Transverse colon (tissue), 4 donors: ENCODE data around the gene FITM2. TPM values are rescaled to one million over a fixed set of nuclear protein-coding genes. Genes with fewer than 3 reads are reported as not detected.

Source experiments
- DNase-seq: peaks from one replicate; pipeline ENCODE4 v3.0.0-alpha.2; 2019
- H3K27ac ChIP-seq, 4 donors: fragments of 200-600 bp; sonication (generic); 2 replicates each; pipeline ENCODE4 v1.5.1; 2016 to 2018; ENCODE audit warnings: inconsistent platforms in 4 of 4
- H3K27me3 ChIP-seq: fragments of 200-600 bp; sonication (generic); 2 replicates; pipeline ENCODE4 v1.5.1; 2017; ENCODE audit warnings: inconsistent platforms
- H3K36me3 ChIP-seq, 4 donors: fragments of 200-600 bp; sonication (generic); 2 replicates each; pipeline ENCODE4 v1.5.1; 2017 to 2019; ENCODE audit warnings: inconsistent platforms in 4 of 4
- H3K4me1 ChIP-seq, 4 donors: fragments of 200-600 bp; sonication (generic); 2 replicates each; pipeline ENCODE4 v1.5.1; 2017 to 2020; ENCODE audit warnings: inconsistent platforms in 4 of 4
- H3K4me3 ChIP-seq, 4 donors: fragments of 200-600 bp; sonication (generic); 1 replicate in 1 of 4; 2 replicates in 3 of 4; pipeline versions ENCODE4 v1.5.1 to v1.6.1; 2017 to 2019; ENCODE audit warnings: inconsistent platforms in 4 of 4
- H3K9me3 ChIP-seq, 2 donors: fragments of 200-600 bp; sonication (generic); 2 replicates each; pipeline ENCODE4 v1.5.1; 2017 to 2019; ENCODE audit warnings: inconsistent platforms in 2 of 2
- EP300 ChIP-seq: sonication (generic); formaldehyde crosslinking; IDR thresholded peaks from one replicate; pipeline ENCODE4 v1.6.1; 2017; ENCODE audit warnings: antibody characterized with exemption, low read depth
- POLR2A ChIP-seq: fragments of 450-650 bp; IDR thresholded peaks from one replicate; pipeline ENCODE4 v1.6.1; 2016; ENCODE audit warnings: antibody characterized with exemption, mild to moderate bottlenecking, moderate library complexity
- POLR2AphosphoS5 ChIP-seq, 3 donors: sonication (generic); formaldehyde crosslinking; IDR thresholded peaks; one replicate each; pipeline ENCODE4 v1.6.1; 2016; ENCODE audit warnings: antibody characterized with exemption in 3 of 3
- WGBS, 2 donors: methylation state at CpG; one replicate each; pipeline ENCODE4 v1.1.5; 2018; ENCODE audit warnings: low coverage in 1 of 2; 5-methylcytosine and 5-hydroxymethylcytosine counted together
- in situ Hi-C, 4 donors: fragments of 200-750 bp; cut with MboI; loops; one replicate each; pipeline versions ENCODE4 v1.15.0 to v1.15.1; 2017; ENCODE audit warnings: low sequenced_read_pairs in 3 of 4, low pct_ligation_motif_present in 1 of 4, low pct_unique_long_range_greater_than_20kb in 1 of 4
- intact Hi-C: fragments of 100-400 bp; cut with DNase I; formaldehyde crosslinking; loops from one replicate; pipeline ENCODE4 v1.15.1; 2023; ENCODE audit warnings: low total_unique reads
- small RNA-seq, 4 donors: library from RNA; depleted of rRNA; stranded (forward); fragments of <200 nt; gene quantifications; one replicate each; pipeline ENCODE3, GENCODE V24; 2016
- total RNA-seq, 4 donors: library from RNA; depleted of rRNA; stranded (reverse); fragments of >200 nt; gene quantifications; one replicate each; pipeline ENCODE4 v1.1.0, GENCODE V29; 2016
- TF ChIP-seq, protein P1 (sequence below), 5 experiments: fragments of 200-600 bp in 3 of 5; fragments of 450-650 bp in 2 of 5; sonication (generic) in 3 of 5; IDR thresholded peaks; 1 replicate in 2 of 5; 2 replicates in 3 of 5; pipeline ENCODE4 v1.5.1; 2016 to 2017; ENCODE audit warnings: antibody characterized with exemption in 5 of 5, inconsistent platforms in 3 of 5, mild to moderate bottlenecking in 2 of 5, moderate library complexity in 1 of 5

The FITM2 gene
- total RNA-seq, 4 donors from 2014 or later, result 4.1 to 12.4 (median 9.7) TPM

DNA sequence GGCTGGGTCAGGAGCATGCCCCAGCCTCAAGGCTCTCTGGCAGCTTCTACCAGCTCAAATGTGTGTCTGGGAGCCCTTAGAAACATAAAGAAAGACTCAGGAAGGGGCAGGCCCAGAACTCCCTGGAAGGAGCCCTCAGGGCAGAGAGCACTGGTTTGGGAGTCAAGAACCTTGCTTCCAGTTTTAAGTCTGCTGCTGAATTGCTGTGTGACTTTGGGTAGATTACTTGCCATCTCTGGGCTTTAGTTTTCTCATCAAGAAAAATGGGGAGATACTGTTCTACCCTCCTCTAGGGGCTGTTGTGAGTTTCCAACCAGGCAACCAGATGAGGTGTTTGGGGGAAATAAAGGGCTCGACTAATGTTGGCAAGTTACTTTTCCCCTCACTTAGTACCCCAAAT, 55.1 kb downstream of the FITM2 start:
- intact Hi-C loops, result no loop called here
- H3K9me3 ChIP-seq, result no peaks in the 10 kb centered on the region
- H3K36me3 ChIP-seq, result no peaks in the 10 kb centered on the region
- H3K4me3 ChIP-seq, result no peak overlapping the region
- DNase-seq, result no peak
- H3K27me3 ChIP-seq, result no peaks in the 10 kb centered on the region
- WGBS, 2 donors, result 95 to 100% methylated on average over 1 of the region's 1 CpG
- H3K27ac ChIP-seq, result no peak overlapping the region
- TF ChIP-seq EP300 (no peak), POLR2AphosphoS5 (IDR thresholded peaks at IDR 0.05) (no peak), POLR2A (no peak)
- TF ChIP-seq, protein P1, sequence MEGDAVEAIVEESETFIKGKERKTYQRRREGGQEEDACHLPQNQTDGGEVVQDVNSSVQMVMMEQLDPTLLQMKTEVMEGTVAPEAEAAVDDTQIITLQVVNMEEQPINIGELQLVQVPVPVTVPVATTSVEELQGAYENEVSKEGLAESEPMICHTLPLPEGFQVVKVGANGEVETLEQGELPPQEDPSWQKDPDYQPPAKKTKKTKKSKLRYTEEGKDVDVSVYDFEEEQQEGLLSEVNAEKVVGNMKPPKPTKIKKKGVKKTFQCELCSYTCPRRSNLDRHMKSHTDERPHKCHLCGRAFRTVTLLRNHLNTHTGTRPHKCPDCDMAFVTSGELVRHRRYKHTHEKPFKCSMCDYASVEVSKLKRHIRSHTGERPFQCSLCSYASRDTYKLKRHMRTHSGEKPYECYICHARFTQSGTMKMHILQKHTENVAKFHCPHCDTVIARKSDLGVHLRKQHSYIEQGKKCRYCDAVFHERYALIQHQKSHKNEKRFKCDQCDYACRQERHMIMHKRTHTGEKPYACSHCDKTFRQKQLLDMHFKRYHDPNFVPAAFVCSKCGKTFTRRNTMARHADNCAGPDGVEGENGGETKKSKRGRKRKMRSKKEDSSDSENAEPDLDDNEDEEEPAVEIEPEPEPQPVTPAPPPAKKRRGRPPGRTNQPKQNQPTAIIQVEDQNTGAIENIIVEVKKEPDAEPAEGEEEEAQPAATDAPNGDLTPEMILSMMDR (IDR thresholded peaks at IDR 0.05), result no peak
- in situ Hi-C loops, result no loop called here
- H3K4me1 ChIP-seq, result no peaks in the 10 kb centered on the region

DNA sequence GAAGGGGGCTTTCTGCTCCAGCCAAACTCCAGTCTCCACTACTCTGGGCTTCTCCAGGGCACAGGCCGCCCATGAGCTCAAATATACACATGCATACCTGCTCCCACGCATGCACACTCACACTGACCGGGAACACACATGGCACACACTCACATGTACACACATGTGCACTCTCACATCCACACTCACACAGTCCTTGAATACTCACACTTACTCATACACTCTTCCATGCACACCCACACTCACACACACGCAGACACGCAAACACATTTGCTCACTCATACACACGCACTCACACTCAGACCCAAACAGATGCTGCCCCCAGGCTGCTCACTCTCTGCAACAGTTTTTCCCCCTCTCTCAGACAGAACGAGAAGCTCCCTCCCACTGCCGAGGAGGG, 56.9 kb downstream of the FITM2 start:
- intact Hi-C loops (no loop called here), in situ Hi-C loops (no loop called here)
- H3K4me3 ChIP-seq, result no peak overlapping the region
- no peaks in the 10 kb centered on the region for H3K4me1 ChIP-seq
- 60 to 88% methylated on average over 1 to 8 of the region's 8 CpGs for WGBS, 2 donors
- H3K27ac ChIP-seq, result no peak overlapping the region
- TF ChIP-seq, protein P1 (IDR thresholded peaks at IDR 0.05), result no peak
- no peak for TF ChIP-seq EP300
- no peak for TF ChIP-seq POLR2A
- no peak for TF ChIP-seq POLR2AphosphoS5 (IDR thresholded peaks at IDR 0.05)
- no peaks in the 10 kb centered on the region for H3K27me3 ChIP-seq
- no peak for DNase-seq
- H3K36me3 ChIP-seq, result no peaks in the 10 kb centered on the region
- no peaks in the 10 kb centered on the region for H3K9me3 ChIP-seq

DNA sequence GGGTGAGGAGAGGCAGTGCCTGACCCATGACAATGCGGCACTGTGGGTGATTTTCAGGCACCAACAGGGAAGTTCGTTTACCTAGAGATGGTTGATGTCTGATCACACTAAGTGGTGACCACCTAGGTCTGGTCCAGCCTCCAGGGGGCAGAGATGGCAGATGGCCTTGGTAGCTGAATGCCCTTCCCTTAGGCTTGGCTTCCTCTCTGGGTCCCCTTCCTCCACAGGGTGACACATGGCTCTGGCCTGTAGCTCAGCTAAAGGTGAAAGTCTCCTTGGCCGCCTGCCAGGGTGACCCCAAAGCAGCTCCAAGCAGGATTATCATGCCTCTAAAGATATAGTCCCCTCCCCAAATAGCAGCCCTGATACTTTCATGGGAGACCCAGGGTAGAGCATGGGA, 57.5 kb downstream of the FITM2 start:
- Histone ChIP-seq H3K9me3 (no peaks in the 10 kb centered on the region), H3K27ac (no peak overlapping the region), H3K4me1 (no peaks in the 10 kb centered on the region), H3K27me3 (peaks cover 3% of the 10 kb centered on the region), H3K36me3 (no peaks in the 10 kb centered on the region), H3K4me3 (no peak overlapping the region)
- DNase-seq, result no peak
- no peak for TF ChIP-seq POLR2AphosphoS5 (IDR thresholded peaks at IDR 0.05)
- TF ChIP-seq, protein P1 (IDR thresholded peaks at IDR 0.05), result no peak
- TF ChIP-seq POLR2A, result no peak
- TF ChIP-seq EP300, result no peak
- WGBS, 2 donors, result 78% methylated on average over 3 of the region's 3 CpGs; no CpG with 5 or more reads in 1 of the 2 donors
- intact Hi-C loops, result no loop called here
- in situ Hi-C loops, result no loop called here

Small RNAs within 50 kb of the gene (small RNA-seq; reads per million reads assigned to genes)
- gene RF00019, result 0 reads per million in 4 donors

Other genes starting within 250 kb of the FITM2 start
- 100 to 1,000 TPM in 1 of 4 donors, 10 to 100 TPM in 2, 1 to 10 TPM in 1; 9.8 to 216 (median 18.3) TPM for gene JPH2, start 124.0 kb downstream of the FITM2 start, total RNA-seq
- 10 to 100 TPM; 11.2 to 38.0 (median 26.2) TPM for gene OSER1, start 100.4 kb downstream of the FITM2 start, total RNA-seq
- not detected for gene GDAP1L1, start 63.9 kb downstream of the FITM2 start, total RNA-seq
- not detected for gene R3HDML, start 25.8 kb upstream of the FITM2 start, total RNA-seq
- gene HNF4A, start 44.5 kb upstream of the FITM2 start, total RNA-seq, result 100 to 1,000 TPM; 173 to 471 (median 252) TPM
- 10 to 100 TPM in 2 of 4 donors, 1 to 10 TPM in 2; 6.8 to 20.9 (median 9.2) TPM for gene TTPAL, start 164.7 kb upstream of the FITM2 start, total RNA-seq
- 10 to 100 TPM; 19.3 to 85.7 (median 53.1) TPM for gene SERINC3, start 210.9 kb upstream of the FITM2 start, total RNA-seq